ENCODE data around the gene GNLY. TPM values are rescaled to one million over a fixed set of nuclear protein-coding genes. Genes with fewer than 3 reads are reported as not detected.

Gene GNLY
- total RNA-seq, 1 experiment from 2014 or later = not detected

- DNase-seq (ENCODE audit: extremely low read depth, low read depth) = no peak
Observed at GRCh38 chr2:85723707-85724360, 29.7 kb downstream of the GNLY start.

GRCh38 chr2:85724731-85725181 is 30.6 kb downstream of the GNLY start:
- DNase-seq (ENCODE audit: extremely low read depth, low read depth) = no peak

- no peak for DNase-seq (ENCODE audit: extremely low read depth, low read depth)
Observed at GRCh38 chr2:85725451-85725850, 31.3 kb downstream of the GNLY start.

- no peak for DNase-seq (ENCODE audit: extremely low read depth, low read depth)
Observed at GRCh38 chr2:85727798-85728197, 33.6 kb downstream of the GNLY start.

- no peak for DNase-seq (ENCODE audit: extremely low read depth, low read depth)
Observed at GRCh38 chr2:85728342-85728741, 34.2 kb downstream of the GNLY start.

DNA sequence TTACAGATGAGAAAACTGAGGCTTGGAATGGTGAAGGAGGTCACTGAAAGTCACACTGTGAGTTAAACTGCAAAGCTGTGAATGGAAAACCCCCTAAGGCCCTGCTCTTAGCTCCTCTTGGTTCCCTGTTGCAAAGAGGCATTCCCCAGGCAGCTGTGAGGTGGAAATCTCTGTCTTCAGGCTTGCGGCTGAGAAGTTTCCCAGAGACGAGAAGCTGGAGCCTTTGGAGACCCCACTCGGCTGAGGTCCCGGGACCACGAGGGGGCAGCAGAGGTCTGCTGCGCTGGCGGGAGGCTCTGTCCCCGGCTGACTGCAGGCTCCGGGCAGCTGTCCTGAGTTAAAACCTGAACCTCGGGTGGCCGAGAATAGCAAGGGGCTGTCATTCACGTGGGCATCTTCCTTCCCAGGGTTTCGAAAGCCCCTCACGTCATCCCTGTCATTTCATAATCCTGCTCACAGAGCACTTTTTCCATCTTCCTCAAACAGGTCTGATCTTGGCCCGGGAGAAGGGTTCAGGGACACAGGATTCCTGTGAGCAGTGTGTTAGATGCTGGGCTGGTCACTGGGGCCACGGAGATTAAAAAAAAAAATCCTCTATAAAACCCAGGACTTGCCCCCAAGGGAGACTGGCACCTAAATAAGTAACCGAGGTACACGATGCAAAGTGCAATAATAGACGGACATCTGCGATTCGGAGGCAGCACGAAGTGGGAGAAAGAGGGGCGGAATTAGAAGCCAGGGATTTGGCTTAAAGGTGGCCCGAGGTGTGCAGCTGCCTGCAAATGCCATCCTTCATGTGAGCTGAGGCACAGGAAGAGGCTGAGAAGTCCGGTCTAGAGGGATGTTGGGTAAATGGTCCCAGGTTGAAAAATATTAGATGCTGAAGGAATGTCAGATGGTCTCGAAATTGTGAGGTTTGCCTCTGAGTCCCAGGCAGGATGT is 35.0 kb downstream of the GNLY start:
- peak; percentile 80 for DNase-seq (ENCODE audit: extremely low read depth, low read depth)

DNA sequence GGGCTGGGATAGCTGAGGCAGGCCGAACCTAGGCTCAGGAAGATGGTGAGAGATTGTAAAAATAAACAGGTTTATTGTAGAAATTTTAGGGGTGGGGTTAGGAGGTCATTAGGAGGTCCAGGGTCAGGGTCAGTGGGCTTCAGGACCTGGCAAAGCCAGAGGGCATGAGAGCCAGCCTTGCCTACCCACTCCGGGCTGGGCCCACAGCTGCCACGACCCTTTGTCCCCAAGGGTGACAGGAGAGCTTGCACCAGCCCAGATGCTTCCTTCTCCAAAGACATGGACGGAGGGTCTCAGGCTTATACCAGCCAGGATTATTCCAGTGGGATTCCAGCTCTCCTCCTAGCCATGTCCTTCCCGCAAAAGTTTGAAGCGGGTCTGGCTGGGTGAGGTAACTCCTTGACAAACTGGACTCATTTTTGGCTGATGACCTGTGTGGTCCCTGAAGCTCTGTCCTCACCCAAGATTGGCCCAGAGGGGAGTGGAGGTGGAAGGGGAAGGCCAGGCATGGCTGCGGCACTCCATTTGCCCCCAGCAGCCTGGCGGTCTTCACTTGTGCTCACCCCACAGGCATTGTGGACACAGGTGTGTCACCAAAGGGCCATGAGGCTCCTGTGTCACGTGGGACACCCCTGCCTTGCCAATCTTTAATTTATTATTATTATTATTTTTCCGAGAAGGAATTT is 35.8 kb downstream of the GNLY start:
- no peak for DNase-seq (ENCODE audit: extremely low read depth, low read depth)

DNA sequence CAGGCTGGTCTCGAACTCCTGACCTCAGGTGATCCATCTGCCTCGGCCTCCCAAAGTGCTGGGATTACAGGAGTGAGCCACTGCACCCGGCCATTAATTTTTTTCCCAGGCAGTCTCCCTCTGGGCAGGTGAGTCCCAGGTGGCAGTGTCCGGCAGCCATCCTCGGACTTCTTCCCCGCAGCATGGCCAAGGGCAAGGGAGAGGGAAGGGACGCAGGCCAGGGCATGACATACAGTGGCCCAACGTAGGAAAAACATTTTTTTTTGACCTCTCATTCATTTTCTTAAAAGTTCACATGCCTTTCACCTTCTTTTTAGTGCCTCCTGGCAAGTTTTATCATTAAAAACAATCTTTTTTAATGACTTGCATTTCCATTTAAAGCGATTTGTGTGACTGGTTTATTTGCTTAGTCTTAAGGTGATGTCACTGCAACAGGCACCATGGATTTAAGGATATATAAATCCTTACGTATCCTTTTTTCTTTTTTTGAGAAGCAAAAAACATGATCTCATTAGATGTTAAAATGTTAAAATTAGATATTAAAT is 36.6 kb downstream of the GNLY start:
- DNase-seq (ENCODE audit: extremely low read depth, low read depth) = no peak

DNA sequence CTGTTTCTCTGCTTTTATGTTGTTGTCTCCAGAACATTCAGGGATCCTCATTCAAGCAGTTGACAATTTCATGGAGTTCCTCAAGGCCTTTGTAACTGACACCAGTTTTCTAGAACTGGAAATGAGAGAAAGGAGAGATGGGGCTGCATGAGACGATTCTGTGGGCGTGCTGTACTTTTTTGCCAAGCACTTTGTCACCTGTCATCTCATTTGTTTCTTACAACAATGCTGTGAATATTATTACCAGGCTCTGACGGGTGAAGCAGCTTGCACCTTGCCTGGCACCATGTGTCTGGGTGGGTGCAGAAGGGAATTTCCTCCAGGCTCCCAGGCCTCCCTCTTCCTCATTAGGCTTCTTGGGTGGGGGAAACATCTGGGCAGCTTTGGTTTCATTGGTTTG is 37.4 kb downstream of the GNLY start:
- no peak for DNase-seq (ENCODE audit: extremely low read depth, low read depth)

DNA sequence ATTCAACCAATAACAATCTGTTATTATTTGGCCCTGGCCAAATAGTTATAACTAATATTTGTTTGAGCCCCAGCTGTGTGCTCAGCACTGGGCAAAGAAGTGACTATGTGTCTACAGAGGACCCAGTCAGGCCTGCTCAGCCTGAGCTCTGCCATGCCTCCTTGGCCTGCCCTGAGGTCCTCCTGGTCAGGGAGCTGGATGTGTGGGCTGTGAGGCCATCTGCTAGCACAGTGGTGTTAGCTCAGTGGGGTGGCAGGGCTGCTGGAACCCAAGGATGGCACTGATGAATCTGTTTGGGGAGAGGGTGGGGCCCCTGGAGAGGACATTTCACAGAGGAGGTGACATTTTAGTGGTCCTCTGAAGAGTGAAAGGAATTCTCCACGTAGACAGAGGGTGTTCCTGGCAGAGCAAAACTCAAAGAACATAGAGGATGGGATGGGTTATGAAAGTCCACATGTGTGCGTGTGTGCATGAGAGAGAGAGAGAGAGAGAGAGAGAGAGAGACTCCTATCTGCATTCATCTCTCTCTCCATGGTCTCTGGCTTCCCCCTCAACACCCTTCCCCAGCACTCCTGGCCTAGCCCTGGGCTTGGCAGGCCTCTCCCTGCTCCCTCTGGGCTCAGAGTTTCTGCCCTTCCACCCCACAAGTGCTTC is 38.4 kb downstream of the GNLY start:
- no peak for DNase-seq (ENCODE audit: extremely low read depth, low read depth)

DNA sequence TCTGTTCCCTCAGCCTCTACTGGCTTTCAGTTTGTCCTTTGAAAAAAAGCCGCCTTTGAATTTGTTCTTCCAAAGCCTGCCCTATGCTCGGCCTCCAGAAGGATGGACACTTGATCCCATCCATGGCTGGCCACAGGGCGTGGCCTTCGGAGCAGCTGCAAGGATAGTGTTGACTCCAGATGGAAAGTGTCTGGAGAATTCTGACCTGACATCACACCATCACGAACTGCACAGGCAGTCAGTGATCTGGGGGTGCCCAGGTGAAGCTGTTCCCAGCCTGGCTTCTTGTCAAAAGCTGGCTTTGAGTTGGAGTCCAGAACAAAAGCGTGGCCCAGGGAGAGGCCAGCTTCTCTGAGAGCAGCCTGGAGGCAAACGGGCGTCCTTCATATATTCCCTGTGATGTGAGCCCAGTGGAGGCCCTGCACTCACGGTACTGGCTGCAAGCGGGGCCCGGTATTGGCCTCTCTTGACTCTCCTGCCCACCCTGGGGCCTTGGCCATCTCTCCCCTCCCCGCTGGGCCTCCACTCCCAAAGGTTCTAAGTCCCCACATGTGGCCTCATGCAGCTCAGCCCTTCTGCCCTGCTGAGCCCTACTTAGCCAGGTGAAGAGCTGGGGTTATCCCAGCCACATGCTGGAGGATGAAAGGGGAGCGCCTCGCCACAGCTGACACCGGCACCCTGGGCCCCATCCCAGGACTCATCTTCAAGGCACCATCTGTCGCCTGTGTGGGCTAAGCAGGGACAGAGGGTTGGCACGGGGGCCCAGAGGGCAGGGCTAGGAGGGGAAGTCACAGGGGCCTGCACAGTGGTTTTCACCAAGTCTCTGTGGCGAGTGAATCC is 39.2 kb downstream of the GNLY start:
- DNase-seq (ENCODE audit: extremely low read depth, low read depth) = no peak

GRCh38 chr2:85734015-85734414 is 39.9 kb downstream of the GNLY start:
- DNase-seq (ENCODE audit: extremely low read depth, low read depth) = no peak

DNA sequence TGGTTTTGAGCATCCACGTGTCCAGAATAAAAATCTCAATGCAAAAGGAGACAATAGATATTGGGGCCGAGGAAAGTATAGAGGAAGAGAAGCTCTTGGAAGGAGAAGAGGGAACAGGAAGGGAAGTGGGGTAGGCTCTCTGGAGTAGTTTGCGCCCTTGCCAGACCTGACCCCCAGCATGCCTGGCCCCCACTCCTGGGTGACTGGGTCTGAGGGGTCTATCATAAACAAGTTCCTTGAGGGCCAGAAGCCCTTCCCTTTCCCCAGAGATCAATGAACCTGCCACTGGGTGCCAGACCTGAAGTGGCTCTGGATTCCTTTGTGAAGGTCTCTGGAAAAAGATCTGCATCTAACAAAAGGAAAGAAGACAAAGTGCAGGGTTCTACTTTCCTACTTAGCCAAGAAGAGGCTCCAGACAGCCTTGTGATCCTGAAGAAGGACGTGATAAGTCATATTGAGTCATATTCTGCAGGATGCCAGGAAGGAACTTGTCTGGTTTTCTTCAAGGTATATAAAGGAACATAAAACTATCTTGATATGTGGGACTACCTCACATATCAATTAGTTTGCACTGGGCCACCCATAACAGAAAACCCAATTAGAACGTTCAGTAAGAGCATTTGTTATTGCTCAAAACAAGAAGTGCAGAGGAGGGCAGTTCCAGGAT is 40.9 kb downstream of the GNLY start:
- no peak for DNase-seq (ENCODE audit: extremely low read depth, low read depth)

DNA sequence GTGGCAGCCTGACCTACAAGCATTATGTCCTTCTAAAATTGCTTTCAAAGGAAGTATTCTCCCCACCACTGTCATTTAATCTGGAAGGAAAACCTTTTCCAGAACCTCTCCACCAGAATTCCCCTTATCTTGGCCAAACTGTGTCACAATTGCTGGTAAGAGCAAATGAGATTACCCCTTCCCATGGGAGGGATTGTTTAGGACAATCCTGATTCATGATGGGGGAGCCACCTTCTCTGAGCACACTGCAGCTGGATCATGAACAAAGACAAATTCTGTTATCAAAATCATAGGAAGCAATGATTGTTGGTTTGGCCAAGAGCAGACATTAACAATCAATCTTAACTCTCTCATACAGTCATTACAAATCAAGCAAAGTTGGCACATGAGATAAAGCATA is 41.5 kb downstream of the GNLY start:
- DNase-seq (ENCODE audit: extremely low read depth, low read depth) = no peak

DNA sequence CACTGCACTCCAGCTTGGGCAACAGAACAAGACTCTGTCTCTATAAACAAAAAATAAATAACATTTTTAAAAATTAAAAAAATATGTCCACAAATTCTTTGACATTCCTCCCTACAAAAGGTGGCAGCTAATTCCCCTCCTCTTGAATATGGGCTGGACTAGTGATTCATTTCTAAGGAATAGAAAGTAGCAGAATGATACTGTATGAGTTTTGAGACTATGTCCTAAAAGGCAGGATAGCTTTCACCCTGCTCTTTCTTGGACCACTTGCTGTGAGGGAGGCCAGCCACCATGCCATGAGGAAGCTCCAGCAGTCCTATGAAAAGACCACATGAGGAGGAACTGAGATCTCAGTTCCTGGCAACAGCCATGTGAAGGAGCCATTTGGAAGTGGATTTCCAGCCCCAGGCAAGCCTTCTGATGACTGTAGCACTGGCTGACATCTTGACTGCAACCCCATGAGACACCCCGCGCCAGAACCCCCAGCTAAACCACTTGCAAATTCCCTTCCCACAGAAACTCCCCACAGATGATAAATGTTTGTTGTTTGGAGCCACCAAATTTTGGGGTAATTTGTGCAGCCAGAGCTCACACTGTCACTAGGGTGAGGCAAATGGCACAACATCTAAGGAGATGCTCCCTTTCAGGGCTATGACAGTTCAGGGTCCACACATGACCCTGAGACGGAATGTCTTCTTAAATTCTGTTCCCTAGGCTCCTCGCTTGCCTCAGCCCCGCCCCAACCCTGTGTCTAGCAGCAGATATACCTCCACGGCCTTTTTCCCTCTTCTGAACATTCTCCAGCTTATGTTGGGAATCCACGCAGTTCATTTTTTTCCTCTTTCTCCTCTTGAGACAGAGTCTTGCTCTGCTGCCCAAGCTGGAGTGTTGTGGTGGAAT is 42.5 kb downstream of the GNLY start:
- DNase-seq (ENCODE audit: extremely low read depth, low read depth) = no peak

DNA sequence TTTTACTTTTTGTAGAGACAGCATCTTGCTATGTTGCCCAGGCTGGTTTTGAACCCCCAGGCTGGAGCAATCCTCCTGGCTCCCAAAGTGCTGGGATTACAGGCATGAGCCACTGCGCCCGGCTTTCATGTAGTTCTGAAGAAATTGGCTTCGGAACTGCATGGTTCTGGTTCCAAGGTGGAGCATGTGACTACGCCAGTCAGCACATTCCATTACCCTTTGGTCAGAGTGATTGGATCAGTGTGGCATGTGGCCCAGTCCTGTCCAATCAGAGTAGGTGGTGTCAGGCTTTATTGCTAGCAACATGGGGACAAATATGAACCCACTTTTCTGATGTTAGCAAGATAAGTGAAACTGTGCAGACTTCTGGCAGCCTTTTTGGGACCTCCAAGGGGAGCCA is 43.3 kb downstream of the GNLY start:
- DNase-seq (ENCODE audit: extremely low read depth, low read depth) = no peak

DNA sequence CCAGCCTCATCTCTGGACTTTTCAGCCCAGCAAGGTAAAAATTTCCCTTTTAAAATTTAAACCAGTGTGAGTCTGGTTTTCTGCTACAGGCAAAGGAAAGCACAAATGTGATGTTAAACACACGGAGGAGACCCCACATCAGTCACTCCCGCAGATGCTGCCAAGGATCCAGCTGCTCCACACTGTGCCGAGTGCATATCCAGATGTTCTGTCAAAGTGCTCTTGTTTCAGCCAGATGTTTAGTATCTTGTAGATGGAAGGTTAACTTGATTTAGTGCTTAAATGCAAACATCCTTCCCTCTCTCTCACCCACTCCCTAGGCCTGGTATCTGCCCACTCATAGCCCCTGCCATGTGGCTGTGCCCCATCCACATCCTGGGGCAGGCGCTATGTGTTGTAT is 43.8 kb downstream of the GNLY start:
- DNase-seq (ENCODE audit: extremely low read depth, low read depth) = no peak

- DNase-seq (ENCODE audit: extremely low read depth, low read depth) = no peak
Observed at GRCh38 chr2:85740193-85740592, 46.0 kb downstream of the GNLY start.
